ENCODE data around the gene MGME1.

Gene MGME1

DNA sequence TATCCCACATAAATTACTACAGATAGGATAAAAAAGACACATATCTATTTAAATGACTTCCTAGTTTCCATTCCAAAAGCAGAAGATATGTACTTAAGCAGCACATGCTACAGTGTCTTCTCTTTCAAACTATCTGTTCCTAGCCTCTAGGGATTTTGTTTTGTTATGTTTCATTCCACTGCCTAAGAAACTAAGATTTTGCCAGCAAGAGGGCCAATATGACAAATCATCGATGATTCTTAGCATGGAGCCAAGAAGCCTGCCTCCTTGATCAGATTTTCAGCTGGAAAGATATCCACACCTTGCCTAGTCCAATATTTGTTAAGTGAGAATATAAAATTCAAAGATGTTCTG, 7.3 kb upstream of the MGME1 start:
- no peak for DNase-seq

DNA sequence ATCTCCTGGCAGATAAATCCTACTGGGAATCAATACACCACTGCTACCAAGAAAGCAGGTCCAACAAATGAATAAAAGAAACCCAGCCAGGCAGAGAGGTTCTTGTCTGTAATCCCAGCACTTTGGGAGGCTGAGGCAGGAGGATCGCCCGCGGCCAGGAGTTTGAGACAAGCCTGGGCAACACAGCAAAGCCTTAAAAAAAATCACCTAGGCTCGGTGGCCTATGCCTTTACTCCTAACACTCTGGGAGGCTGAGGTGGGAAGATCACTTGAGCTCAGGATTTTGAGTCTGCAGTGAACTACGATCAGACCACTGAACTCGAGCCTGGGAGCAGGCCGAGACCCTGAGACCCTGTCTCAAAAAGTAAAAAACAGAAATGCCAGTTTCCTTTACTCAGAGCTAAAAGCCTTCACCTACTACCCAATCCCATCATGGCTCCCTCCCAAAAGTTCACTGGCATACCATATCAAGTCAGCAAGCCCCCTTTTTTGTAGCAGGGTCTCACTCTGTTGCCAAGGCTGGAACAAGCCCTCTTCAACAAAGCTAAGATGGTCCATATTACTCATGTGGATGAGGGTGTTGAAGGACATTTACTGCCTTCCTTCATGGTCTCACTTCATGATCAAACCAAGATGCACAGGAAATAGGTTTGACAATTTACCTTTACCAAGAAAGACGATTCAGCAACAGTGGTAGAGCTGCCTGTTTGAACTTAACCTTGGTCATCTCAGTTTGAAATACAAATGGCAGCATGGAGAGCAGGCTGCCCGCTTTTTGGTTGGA, 5.5 kb upstream of the MGME1 start:
- no peak for DNase-seq

DNA sequence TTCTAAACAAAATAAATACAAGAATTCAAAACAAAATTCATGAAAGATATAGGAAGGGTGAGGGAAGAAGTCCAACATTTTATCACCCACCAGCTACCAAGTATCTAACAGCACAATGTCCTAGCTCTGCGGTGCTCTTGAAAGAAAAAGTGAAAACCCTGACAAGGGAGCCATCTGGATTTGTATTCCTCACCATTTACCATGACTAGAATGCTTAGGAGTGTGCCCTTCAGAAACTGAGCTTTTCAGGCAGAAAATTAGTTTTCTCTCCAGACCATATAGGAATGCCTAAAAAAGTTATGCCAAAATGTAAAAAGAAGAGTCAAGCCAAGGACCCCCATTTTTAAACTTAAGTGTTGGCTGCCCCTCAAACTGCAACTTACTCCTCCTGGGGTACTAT, 4.7 kb upstream of the MGME1 start:
- DNase-seq = no peak

DNA sequence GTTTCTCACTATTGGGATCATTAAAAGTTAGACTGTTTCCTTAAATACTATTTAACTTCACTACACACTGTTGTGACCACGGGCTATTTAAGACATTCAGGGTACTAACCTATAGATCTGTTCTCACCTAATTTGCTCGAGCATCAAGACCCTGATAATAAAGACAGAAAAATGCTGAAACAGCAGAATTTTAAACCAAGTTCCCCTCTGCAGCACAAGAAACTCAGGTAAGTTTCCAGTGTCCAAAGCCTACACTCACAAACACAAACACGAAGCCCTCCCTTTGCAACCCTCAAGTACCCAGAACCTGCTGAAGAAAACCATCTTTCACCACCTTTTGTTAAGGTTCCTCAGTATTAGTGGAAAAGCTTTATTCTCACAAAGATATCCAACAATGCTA, 4.2 kb upstream of the MGME1 start:
- no peak for DNase-seq

- peak; percentile 37 for DNase-seq
These were observed 3.6 kb upstream of the MGME1 start for GRCh38 chr20:17965042-17965697.

DNA sequence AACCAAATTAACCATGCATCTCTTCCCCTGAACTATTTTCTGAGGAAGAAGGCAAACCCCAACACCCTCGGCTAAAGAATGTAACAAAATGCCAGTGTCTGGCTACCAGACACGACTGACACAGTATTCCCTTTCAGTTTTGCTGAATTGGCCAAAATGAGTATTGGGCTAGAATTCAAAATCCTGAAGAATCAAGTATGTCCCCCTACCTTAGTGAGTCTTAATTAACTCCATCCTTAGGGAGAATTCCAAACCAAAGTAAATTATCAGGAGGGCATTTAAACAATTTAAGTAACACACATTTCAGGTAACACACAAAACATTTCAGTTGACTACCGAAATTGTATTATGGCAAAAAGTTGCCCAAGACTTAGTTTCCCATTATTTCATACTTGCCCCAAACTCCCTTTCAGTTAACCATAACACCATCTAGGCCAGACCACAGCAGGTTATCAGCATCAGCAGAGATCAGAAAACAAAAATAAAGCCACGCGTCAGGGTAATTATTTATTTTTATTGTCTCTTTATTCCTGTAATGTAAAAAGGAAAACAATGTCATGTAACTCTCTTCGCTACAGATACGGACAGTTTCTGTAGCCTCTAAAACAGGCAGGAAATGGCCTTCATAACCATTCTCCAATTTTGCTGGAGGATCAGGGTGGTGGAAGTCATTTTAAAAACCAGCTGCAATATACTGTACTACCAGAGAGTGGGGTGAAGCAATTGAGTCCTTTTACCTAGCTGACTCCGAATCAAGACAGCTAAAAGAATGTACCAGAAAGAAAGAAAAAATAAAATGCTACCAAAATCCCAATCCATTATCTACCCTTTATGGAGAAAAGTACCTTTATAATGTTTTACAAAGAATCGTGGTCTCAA, 2.1 kb upstream of the MGME1 start:
- peak; percentile 58 for DNase-seq

DNA sequence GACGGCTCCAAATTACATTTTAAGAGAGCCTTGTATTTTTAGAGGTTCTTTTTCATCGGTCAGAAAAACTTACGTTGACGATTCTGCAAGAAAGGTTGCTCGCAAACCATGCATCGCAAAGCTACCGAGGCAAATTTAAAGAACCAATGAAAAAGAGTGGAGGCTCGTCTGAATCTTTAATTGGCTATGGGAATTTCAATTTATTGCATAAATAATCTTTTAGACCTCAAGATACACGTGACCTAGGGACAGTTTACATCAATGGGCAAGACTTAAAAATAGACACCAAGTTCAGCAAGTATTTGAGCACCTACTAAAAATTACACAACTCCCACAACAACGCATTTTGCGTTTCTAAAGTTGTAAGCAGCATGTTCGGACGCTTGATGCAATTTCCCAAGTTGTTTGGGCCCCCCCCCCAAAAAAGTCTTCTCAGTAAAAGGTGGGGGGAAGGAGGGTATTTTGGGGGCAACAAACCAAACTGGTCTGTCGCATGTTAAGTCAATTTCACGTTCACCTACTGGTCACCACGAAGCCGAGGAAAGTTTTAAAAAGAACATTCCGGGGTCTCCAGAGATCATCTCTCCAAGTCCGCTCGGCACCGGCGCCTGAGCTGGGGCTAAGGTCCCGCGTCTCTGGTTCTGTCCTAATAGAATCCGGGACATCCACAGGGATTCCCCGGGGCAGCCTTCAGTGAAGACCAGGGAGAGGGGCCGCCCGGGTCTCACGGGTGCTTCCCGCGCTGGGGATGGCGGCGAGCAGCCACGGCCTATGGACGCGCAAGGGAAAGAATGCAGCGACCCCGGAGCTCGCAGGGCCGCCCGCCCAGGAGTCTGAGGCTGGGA, 1.1 kb upstream of the MGME1 start:
- DNase-seq = peak; percentile 44

DNA sequence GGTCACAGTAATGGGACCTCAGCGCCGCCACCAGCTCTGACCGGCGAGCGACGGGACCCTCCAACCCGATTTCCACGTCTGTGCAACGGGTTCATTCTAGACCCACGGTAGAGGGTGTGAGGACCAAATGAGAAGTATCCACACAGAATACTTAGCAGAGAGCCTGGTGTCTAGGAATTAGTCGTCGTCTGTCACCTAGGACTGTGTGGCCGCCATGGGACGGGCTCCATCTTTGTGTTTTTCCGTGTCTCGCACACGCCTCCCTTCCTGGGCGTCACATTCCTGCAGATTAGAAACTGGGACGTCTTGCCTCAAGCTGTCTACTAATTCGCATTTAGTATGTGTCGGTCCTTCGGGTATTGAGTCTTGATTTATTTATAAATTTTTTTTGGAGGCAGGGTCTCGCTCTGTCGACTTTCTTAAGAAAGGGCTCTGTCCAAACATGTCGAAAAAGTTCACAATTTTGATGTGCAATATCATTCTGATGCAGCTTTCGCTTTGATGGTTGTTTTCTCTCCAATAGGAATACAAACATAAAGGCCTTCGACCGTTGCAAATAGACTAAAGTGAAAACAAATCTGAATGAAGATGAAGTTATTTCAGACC, 563 bp downstream of the MGME1 start:
- peak; percentile 39 for DNase-seq

DNA sequence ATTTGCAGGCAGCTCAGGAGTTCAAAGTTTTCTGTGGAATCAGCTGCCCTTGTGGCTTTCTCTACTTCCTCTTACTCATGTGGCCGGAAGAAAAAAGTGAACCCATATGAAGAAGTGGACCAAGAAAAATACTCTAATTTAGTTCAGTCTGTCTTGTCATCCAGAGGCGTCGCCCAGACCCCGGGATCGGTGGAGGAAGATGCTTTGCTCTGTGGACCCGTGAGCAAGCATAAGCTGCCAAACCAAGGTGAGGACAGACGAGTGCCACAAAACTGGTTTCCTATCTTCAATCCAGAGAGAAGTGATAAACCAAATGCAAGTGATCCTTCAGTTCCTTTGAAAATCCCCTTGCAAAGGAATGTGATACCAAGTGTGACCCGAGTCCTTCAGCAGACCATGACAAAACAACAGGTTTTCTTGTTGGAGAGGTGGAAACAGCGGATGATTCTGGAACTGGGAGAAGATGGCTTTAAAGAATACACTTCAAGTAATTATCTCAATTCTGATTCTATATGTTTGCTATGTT, 1.1 kb downstream of the MGME1 start:
- peak; percentile 49 for DNase-seq

DNA sequence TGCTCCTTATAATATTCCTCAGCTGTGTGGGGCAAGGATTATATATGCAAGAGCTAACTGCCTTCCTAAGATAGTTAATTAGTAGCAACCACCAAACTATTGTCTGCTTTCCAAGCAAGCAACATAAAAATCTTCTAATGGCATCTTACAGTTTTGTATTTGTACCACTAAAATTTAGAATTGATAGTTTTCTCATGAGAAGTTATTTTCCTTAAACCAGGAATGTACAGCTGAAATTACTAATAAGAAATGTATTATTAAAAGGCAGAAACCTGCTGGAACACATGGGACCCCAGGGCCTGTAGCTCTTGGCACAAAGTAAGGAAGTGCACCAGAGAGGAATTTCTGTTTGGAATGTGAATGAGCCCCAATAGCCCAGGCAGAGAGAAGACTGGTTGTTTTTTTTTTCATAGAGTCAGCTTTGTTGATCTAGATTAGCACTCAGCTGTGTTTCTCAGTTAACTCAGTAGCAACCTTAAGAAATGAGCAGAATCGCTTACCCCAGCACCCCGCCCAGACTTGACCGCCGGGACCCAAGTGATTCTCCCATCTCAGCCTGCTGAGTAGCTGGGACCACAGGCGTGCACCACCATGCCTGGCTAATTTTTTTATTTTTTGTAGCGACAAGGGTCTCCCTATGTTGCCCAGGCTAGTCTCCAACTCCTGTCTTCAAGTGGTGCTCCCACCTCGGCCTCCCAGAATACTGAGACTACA, 2.6 kb downstream of the MGME1 start:
- DNase-seq = no peak

DNA sequence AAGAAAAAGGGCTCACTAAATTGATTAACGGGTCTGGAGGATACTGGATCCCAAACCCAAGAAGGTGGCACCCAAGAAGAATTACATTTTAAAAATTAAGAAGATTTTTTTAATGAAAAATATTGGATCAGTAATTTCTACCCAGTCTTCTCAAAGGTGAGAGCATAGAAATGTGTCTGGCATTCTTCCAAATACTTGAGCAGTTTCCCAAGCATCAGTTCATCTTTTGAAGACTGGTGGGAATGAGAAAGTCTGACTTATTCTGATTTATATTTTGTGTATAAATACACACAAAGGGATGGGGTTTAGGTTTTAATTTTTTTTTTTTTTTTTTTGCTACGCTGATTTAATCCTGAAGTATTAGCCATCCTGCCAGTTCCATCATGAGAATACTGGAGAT, 3.3 kb downstream of the MGME1 start:
- no peak for DNase-seq

DNA sequence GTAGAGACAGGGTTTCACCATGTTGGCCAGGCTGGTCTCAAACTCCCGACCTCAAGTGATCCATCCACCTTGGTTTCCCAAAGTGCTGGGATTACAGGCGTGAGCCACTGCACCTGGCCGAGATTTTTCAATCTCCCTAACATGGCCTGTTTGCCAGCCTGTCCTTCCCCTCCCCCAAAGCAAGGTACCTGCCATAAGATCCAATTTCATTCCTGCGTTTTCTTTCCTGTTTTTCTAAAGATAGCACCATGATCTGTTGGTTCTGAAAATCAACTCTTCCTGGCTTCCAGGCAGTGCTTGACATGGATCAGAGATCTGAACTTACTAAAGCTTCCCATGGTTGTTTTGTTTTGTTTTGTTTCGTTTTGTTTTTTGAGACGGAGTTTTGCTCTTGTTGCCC, 7.5 kb downstream of the MGME1 start:
- DNase-seq = no peak

DNA sequence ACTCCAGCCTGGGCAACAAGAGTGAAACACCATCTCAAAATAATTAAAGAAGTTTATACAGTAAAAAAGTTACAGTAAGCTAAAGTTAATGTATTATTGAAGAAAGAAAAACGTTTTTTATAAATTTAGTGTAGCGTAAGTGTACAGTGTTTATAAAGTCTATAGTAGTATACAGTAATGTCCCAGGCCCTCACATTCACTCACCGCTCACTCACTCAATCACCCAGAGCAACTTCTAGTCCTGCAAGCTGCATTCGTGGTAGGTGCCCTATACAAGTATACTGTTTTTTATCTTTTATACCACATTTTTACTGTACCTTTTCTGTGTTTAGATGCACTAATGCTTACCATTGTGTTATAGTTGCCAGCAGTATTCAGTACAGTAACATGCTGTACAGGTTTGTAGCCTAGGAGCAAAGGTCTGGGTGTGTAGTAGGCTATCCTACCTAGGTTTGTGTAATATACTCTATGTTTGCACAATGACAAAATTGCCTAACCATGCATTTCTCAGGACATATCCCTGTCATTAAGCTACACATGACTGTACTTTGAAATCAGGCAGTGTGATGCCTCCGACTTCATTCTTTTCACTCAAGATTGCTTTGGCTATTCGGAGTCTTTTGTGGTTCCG, 16.7 kb downstream of the MGME1 start:
- no peak for DNase-seq

DNA sequence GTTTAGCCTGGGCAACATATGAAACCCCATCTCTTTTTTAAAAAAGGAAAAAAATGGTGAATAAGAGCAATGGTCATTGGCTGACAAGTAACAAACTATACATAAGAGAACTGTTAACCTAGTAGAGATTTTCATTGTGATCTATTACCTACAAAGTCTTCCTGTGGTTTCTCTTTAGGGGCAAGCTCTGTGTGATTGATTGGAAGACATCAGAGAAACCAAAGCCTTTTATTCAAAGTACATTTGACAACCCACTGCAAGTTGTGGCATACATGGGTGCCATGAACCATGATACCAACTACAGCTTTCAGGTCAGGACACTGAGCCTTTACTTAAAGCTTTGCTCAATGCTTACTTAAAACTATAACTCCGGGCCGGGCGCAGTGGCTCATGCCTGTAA, 19.2 kb downstream of the MGME1 start:
- DNase-seq = no peak

GRCh38 chr20:17990278-17990972, 21.6 kb downstream of the MGME1 start:
- no peak for DNase-seq

- DNase-seq = no peak
These were observed 23.4 kb downstream of the MGME1 start for GRCh38 chr20:17992224-17992637.

GRCh38 chr20:17992847-17993513, 24.2 kb downstream of the MGME1 start:
- DNase-seq = no peak

DNA sequence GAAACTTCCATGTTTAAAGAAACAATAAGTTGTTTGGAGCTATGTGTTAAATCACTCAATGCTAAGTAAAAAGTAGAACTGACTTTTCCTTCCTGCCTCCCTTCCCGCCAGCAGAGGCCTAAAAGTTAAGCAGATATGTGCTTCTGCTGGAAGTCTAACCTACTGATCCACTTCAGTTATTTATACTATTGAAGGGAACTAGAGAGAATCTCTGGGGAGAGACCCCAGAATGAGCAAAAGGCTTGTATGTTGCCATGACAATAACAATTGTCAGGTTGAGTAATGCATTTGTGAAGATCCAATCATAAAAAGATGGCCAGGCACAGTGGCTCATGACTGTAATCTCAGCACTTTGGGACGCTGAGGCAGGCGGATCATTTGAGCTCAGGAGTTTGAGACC, 24.7 kb downstream of the MGME1 start:
- no peak for DNase-seq

DNA sequence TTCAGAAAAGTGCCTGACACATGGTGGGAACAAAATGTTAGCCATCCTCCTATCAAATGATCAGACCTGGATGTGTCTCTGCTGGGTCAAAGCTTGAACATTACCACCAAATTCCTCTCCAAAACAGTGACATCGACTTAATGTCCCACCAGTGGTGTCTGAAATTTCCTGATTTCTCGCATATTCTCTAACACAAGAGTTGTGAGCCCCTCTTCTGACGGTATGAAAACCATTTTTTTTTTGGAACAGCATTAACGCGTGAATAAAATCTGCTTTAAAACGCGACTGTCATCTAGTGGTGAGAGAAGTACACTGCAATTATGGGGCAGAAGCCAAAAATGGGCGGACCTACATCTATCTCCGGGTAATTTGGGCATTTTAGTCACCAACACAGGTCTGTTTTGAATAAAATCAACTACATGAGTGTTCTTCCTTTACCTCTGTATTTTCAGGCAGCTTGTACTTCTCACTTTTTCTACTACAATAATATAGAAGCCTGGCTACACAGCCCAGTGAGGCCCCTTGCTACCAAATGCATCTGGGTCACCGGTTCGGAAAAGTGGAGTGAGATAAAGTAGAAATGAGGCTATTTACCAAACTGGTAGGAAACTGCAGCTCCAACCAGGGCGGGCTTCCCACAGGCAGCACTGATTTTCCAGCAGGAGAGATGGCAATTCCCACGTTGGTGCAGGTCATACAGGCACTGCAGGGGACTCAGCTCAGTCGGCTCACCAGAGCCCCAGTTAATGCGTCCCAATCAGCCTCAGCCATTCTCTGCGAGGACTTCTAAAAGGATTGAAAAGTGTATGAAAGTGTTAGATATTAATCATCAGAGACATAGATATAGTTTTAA, 27.4 kb downstream of the MGME1 start:
- DNase-seq = peak; percentile 76
